ENCODE measurements around the gene KCNN2.

Gene KCNN2

GRCh38 chr5:114332493-114332892, 29.4 kb upstream of the KCNN2 start:
- H3K27ac Mint-ChIP-seq = no peak overlapping the region
- no peaks in the 10 kb centered on the region for H3K36me3 Mint-ChIP-seq (ENCODE audit: low read depth)
- no peak overlapping the region for H3K4me3 Mint-ChIP-seq
- no peaks in the 10 kb centered on the region for H3K27me3 Mint-ChIP-seq (ENCODE audit: low read depth)
- H3K4me1 Mint-ChIP-seq = no peaks in the 10 kb centered on the region
- no peak for TF ChIP-seq CTCF (IDR thresholded peaks at IDR 0.05; ENCODE audit: unreplicated experiment in 3 of 3)
- H3K9me3 Mint-ChIP-seq = no peaks in the 10 kb centered on the region

- no peak overlapping the region for H3K27ac Mint-ChIP-seq
- no peaks in the 10 kb centered on the region for H3K4me1 Mint-ChIP-seq
- no peaks in the 10 kb centered on the region for H3K36me3 Mint-ChIP-seq (ENCODE audit: low read depth)
- H3K27me3 Mint-ChIP-seq (ENCODE audit: low read depth) = no peaks in the 10 kb centered on the region
- no peak overlapping the region for H3K4me3 Mint-ChIP-seq
- no peaks in the 10 kb centered on the region for H3K9me3 Mint-ChIP-seq
- TF ChIP-seq CTCF (IDR thresholded peaks at IDR 0.05; ENCODE audit: unreplicated experiment in 3 of 3) = no peak
Observed at GRCh38 chr5:114332925-114333324, 28.9 kb upstream of the KCNN2 start.

GRCh38 chr5:114335391-114335790, 26.5 kb upstream of the KCNN2 start:
- Mint-ChIP-seq H3K4me3 (no peak overlapping the region), H3K36me3 (ENCODE audit: low read depth) (no peaks in the 10 kb centered on the region), H3K27me3 (ENCODE audit: low read depth) (no peaks in the 10 kb centered on the region)

GRCh38 chr5:114339108-114339507, 22.8 kb upstream of the KCNN2 start:
- H3K4me1 Mint-ChIP-seq = no peaks in the 10 kb centered on the region
- no peak overlapping the region for H3K27ac Mint-ChIP-seq
- no peaks in the 10 kb centered on the region for H3K36me3 Mint-ChIP-seq (ENCODE audit: low read depth)
- no peak for TF ChIP-seq CTCF (IDR thresholded peaks at IDR 0.05; ENCODE audit: unreplicated experiment in 3 of 3)
- H3K9me3 Mint-ChIP-seq = peaks cover 4% of the 10 kb centered on the region
- H3K27me3 Mint-ChIP-seq (ENCODE audit: low read depth) = no peaks in the 10 kb centered on the region
- no peak overlapping the region for H3K4me3 Mint-ChIP-seq

More at GRCh38 chr5:114335391-114335790, 26.5 kb upstream of the KCNN2 start:
- Mint-ChIP-seq H3K4me1 (no peaks in the 10 kb centered on the region), H3K27ac (no peak overlapping the region), H3K9me3 (peaks cover 4% of the 10 kb centered on the region)
- no peak for TF ChIP-seq CTCF (IDR thresholded peaks at IDR 0.05; ENCODE audit: unreplicated experiment in 3 of 3)

GRCh38 chr5:114346181-114346580, 15.7 kb upstream of the KCNN2 start:
- Mint-ChIP-seq H3K9me3 (no peaks in the 10 kb centered on the region), H3K4me1 (no peaks in the 10 kb centered on the region)
- TF ChIP-seq CTCF (IDR thresholded peaks at IDR 0.05; ENCODE audit: unreplicated experiment in 3 of 3) = no peak

GRCh38 chr5:114355086-114355830, 6.6 kb upstream of the KCNN2 start:
- Mint-ChIP-seq H3K9me3 (no peaks in the 10 kb centered on the region), H3K27me3 (ENCODE audit: low read depth) (peaks cover 53% of the 10 kb centered on the region), H3K4me3 (no peak overlapping the region), H3K36me3 (ENCODE audit: low read depth) (no peaks in the 10 kb centered on the region), H3K4me1 (peaks cover 2% of the 10 kb centered on the region), H3K27ac (no peak overlapping the region)
- no peak for TF ChIP-seq CTCF (IDR thresholded peaks at IDR 0.05; ENCODE audit: unreplicated experiment in 3 of 3)

More at GRCh38 chr5:114346181-114346580, 15.7 kb upstream of the KCNN2 start:
- H3K4me3 Mint-ChIP-seq = no peak overlapping the region
- H3K36me3 Mint-ChIP-seq (ENCODE audit: low read depth) = no peaks in the 10 kb centered on the region
- H3K27me3 Mint-ChIP-seq (ENCODE audit: low read depth) = no peaks in the 10 kb centered on the region
- H3K27ac Mint-ChIP-seq = no peak overlapping the region

All from nephron (organoid).